AG09309 (cell line): ENCODE results near the gene KLRC3.
"Not testable (repeated sequence)": the region's sequence is repeated elsewhere in the genome, so short reads cannot be mapped to it uniquely, and the experiment has no call there.

Experiments used
- DNase-seq: peaks from one replicate; pipeline ENCODE4 v3.0.0-alpha.2; 2010; ENCODE audit warnings: low read depth
- H3K4me3 ChIP-seq: 2 replicates; pipeline ENCODE4 v1.5.1; 2011; ENCODE audit warnings: mild to moderate bottlenecking, low read depth, low read length, moderate library complexity; ENCODE audit not compliant: control insufficient read depth
- TF ChIP-seq, protein P1 (sequence below): IDR thresholded peaks from 2 replicates; pipeline ENCODE4 v1.5.1; 2011; ENCODE audit warnings: mild to moderate bottlenecking, low read depth, low read length, inconsistent platforms; ENCODE audit not compliant: insufficient read depth, control insufficient read depth; ENCODE audit errors: missing control alignments

The KLRC3 gene

GRCh38 chr12:10453156-10453555 is 32.8 kb upstream of the KLRC3 start, which contains the start of gene KLRC1:
KLRC1 (minus strand) TSS chr12:10453377; CDS start chr12:10451156, 2,221 bp downstream.
- DNase-seq = no peak
- no peak within 1 kb of the TSS for H3K4me3 ChIP-seq
- TF ChIP-seq, protein P1, sequence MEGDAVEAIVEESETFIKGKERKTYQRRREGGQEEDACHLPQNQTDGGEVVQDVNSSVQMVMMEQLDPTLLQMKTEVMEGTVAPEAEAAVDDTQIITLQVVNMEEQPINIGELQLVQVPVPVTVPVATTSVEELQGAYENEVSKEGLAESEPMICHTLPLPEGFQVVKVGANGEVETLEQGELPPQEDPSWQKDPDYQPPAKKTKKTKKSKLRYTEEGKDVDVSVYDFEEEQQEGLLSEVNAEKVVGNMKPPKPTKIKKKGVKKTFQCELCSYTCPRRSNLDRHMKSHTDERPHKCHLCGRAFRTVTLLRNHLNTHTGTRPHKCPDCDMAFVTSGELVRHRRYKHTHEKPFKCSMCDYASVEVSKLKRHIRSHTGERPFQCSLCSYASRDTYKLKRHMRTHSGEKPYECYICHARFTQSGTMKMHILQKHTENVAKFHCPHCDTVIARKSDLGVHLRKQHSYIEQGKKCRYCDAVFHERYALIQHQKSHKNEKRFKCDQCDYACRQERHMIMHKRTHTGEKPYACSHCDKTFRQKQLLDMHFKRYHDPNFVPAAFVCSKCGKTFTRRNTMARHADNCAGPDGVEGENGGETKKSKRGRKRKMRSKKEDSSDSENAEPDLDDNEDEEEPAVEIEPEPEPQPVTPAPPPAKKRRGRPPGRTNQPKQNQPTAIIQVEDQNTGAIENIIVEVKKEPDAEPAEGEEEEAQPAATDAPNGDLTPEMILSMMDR = no peak

DNA sequence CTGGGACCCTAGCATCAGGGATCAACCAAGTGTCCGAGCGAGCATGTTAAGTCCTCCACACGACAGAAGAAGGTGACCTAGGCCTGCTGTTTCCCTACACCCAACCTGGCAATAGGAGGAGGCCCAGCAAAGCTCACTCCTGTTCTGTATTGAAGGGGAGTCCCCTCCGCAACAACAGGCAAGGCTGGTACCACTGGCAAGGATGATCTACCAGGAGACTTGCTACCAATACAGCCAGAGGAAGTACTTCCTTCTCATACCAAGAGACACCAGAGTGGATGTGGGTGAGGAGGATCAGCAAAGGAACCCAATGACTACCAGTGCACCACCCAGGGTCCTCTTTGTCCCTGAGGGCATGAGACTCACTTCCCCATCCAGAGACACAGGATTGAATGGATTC is 27.8 kb upstream of the KLRC3 start:
- DNase-seq = no peak
- TF ChIP-seq, protein P1 = no peak
- no peak overlapping the region for H3K4me3 ChIP-seq

DNA sequence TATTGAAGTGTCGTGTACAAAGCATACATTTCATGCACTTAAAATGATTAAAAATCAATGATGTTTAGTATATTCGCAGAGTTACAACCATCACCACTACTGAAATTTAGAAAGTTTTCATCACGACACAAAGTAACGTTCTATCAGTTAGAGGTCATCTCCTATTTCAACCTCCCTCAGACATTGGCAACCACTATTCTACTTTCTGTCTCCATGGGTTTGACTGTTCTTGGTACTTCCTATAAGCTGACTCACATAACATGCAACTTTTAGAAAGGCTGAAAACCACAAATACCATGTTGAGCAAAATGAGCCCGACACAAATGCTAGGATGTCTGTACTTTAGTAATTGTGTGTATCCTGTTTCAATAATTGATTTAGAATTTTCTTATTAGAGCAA is 25.7 kb upstream of the KLRC3 start:
- DNase-seq, H3K4me3 ChIP-seq: not testable (repeated sequence)

DNA sequence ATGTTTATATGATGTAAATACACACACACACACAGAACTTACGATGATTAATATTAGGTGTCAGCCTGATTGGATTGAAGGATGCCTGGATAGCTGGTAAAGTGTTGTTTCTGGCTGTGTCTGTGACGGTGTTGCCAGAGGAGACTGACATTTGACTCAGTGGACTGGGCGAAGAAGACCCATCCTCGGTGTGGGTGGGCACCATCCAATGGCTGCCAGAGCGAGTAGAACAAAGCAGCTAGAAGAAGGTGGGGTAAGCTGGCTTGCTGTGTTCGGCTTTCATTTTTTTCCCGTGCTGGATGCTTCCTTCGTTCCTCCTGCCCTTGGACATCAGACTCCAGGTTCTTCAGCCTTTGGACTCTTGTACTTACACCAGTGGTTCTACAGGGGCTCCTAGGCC is 20.7 kb upstream of the KLRC3 start:
- not testable (repeated sequence) for DNase-seq, H3K4me3 ChIP-seq

DNA sequence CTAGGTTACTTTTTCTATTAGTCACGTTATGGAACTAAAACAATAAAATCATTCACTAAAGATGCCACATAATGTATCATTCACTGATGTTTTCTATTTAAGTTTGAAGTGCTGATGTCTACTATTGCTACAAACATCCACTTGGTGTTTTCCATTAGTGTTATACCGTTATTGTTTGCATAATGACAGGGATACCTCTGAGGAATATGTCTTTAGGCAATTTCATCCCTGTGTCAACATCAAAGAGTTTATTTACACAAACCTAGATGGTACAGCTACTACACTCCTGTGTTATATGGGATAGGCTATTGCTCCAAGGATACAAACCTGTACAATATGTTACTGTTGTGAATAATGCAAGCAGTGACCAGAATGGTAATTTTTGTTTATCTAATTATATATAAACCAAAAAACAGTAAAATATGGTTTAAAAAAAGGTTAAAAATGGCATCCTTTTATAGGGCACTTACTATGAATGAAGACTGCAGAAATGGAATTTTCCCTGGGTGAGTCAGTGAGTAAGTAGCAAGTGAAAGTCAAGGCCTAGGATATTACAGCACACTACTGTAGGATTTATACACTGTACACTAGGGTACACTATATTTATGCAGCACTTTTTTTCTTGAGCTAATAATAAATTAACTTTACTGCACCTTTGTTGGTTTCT is 19.3 kb upstream of the KLRC3 start:
- DNase-seq, H3K4me3 ChIP-seq: not testable (repeated sequence)

GRCh38 chr12:10437601-10438000 is 17.2 kb upstream of the KLRC3 start:
- H3K4me3 ChIP-seq, DNase-seq: not testable (repeated sequence)

DNA sequence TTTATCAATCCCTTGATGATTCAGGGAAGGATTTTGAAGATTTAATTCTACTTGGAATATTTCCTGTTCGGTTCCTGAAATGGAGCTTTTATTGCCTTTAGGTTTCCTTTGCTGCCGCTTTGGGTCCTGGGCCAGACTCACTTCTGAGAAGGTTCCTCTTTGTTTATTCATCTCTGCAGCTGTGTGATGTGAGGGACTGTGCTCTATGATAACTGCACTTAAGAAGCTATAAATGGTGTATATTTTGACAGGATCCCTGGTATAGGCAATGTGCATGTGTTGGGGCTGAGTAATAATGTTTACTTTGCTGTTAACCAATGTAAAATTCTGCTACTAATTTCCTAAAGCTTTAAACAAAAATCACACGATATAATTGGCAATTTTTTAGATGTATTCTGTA is 15.4 kb upstream of the KLRC3 start, which contains the start of gene KLRC2:
Gene KLRC2 (minus strand): TSS at position 195 of the 400 bp plus-strand sequence. CDS start 24 bp downstream, at position 171.
- not testable (repeated sequence) for H3K4me3 ChIP-seq, DNase-seq

DNA sequence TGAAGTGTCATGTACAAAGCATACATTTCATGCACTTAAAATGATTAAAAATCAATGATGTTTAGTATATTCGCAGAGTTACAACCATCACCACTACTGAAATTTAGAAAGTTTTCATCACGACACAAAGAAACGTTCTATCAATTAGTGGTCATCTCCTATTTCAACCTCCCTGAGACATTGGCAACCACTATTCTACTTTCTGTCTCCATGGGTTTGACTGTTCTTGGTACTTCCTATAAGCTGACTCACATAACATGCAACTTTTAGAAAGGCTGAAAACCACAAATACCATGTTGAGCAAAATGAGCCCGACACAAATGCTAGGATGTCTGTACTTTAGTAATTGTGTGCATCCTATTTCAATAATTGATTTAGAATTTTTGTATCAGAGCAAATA is 10.2 kb upstream of the KLRC3 start:
- not testable (repeated sequence) for H3K4me3 ChIP-seq, DNase-seq

DNA sequence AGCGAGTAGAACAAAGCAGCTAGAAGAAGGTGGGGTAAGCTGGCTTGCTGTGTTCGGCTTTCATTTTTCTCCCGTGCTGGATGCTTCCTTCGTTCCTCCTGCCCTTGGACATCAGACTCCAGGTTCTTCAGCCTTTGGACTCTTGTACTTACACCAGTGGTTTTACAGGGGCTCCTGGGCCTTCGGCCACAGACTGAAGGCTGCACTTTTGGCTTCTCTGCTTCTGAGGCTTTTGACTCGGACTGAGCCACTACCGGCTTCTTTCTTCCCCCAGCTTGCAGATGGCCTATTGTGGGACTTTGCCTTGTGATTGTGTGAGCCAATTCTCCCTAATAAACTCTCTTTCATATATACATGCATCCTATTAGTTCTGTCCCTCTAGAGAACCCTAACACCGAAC is 5.5 kb upstream of the KLRC3 start:
- H3K4me3 ChIP-seq, DNase-seq: not testable (repeated sequence)

DNA sequence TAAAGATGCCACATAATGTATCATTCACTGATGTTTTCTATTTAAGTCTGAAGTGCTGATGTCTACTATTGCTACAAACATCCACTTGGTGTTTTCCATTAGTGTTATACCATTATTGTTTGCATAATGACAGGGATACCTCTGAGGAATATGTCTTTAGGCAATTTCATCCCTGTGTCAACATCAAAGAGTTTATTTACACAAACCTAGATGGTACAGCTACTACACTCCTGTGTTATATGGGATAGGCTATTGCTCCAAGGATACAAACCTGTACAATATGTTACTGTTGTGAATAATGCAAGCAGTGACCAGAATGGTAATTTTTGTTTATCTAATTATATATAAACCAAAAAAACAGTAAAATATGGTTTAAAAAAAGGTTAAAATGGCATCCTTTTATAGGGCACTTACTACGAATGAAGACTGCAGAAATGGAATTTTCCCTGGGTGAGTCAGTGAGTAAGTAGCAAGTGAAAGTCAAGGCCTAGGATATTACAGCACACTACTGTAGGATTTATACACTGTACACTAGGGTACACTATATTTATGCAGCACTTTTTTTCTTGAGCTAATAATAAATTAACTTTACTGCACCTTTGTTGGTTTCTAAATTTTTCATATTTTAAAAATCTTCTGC is 4.0 kb upstream of the KLRC3 start:
- H3K4me3 ChIP-seq, DNase-seq: not testable (repeated sequence)

DNA sequence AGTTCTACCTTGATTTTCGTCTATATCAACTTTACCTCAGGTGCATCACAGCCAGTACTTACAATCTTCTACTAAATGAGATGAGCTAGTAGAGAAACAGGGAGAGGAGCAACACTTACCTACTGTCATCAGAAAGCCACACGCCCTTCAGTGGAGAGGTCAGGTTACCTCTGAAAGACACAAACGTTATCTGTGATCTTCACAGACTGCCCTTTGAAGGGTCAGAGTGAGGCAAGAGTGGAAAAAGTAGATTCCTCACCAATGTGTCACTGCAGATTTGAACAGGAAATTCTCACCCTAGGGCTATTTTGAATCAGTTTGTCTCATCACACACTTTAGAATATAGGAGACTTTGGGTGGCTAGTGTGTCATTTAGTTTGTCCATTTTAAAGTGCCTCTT is 1.8 kb upstream of the KLRC3 start:
- H3K4me3 ChIP-seq, DNase-seq: not testable (repeated sequence)

- H3K4me3 ChIP-seq = no peak within 1 kb of the TSS
- TF ChIP-seq, protein P1 = no peak
- DNase-seq = no peak
These were observed 11.0 kb downstream of the KLRC3 start, which contains the start of gene KLRC4 for GRCh38 chr12:10409392-10409791. KLRC4 (minus strand) TSS chr12:10409757; CDS start chr12:10409575, 182 bp downstream.
